HG03045 (cell line): Measurements from ENCODE around the gene ACADS.
"Not testable (repeated sequence)": the region's sequence is repeated elsewhere in the genome, so short reads cannot be mapped to it uniquely, and the experiment has no call there.

Experiments used
- ATAC-seq: cut with Tn5 transposase; IDR thresholded peaks from one replicate; pipeline ENCODE4 v1.9.1; 2021; ENCODE audit warnings: mild to moderate bottlenecking, moderate library complexity; ENCODE audit not compliant: unreplicated experiment

Gene ACADS

GRCh38 chr12:120725151-120725658 lies 421 bp upstream of the ACADS start:
- no peak for ATAC-seq

DNA sequence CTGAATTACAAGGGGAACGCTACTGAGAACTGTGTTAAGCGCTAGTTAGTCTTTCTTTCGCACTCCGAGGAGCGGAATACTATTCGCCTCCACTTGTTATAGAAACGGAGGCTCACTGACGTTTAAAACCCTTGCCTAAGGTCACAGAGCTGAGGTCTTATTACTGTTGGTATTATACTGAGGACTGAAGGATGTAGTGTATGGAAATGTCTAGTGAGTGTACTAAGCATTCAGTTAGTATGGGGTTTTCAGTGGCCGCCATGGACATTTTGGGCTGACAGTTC lies 826 bp downstream of the ACADS start:
- ATAC-seq, result no peak

DNA sequence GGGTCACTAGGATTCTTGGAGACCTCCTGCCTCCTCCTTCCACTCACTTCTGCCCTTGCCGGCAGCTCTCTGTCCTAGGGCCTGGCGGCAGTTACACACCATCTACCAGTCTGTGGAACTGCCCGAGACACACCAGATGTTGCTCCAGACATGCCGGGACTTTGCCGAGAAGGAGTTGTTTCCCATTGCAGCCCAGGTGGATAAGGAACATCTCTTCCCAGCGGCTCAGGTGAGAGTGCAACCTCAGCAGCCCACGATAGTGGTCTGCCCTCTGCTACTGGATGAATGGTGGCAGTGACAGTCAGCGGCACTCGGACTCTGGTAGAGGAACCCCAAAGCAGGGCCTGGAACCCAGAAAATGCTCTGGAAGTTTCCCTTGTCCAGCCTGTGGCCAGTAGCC lies 1.3 kb downstream of the ACADS start:
- no peak for ATAC-seq

DNA sequence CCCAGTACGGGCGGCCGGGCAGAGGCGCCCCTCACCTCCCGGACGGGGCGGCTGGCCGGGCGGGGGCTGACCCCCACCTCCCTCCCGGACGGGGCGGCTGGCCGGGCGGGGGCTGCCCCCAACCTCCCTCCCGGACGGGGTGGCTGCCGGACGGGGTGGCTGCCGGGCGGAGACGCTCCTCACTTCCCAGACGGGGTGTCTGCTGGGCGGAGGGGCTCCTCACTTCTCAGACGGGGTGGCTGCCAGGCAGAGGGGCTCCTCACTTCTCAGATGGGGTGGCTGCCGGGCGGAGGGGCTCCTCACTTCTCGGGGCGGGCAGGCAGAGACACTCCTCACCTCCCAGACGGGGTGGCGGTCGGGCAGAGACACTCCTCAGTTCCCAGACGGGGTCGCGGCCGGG lies 6.6 kb downstream of the ACADS start:
- ATAC-seq, result not testable (repeated sequence)

DNA sequence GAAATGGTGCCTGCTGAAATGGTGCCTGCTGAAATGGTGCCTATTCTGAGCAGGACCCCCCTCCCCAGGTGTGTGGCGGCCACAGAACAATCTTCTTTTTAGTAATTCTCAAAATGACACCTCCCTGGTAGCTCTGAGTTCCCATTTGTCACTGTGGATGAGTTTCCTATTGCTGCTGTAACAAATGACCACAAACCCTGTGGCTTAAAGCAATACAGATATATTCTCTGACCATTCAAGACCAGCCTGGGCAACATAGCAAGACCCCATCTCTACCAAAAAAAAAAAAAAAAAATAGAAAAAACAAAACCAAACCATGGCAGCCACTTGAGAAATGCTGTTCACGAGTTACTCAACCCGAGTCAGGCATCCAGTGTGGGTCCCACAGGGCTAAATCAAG lies 7.9 kb downstream of the ACADS start:
- no peak for ATAC-seq

DNA sequence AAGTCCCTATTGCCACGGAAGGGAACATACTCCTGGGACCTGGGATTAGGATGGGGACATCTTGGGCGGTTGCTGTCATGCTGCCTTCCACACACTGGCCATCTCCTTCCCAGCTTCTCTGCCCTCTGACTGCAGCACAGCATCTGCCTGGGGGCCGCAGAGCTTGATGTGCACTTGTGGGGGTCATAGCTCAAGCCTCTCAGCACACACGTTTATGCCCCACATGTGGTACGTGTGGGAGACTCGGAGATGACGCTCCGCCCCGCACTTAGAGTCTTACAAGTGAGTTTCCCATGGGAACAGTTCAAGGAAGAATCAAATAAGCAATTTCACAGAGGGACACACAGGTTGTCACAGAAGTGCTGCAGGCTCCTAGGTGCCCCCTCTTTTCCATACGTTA lies 8.6 kb downstream of the ACADS start:
- no peak for ATAC-seq

DNA sequence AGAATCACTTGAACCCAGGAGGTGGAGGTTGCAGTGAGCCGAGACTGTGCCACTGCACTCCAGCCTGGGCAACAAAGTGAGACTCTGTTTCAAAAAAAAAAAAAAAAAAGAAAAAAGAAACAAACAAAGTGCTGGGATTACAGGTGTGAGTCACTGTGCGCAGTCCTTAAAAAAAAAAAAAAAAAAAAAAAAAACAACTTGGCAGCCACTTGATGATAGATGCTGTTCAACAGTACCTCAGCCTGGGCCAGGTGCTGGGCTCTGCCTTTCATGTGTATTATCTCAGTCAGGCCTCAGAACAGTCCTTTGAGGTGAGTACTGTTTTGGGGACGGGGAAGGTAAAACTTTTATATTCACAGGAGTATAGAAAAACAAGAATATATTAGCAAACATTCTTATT lies 9.6 kb downstream of the ACADS start:
- no peak for ATAC-seq

DNA sequence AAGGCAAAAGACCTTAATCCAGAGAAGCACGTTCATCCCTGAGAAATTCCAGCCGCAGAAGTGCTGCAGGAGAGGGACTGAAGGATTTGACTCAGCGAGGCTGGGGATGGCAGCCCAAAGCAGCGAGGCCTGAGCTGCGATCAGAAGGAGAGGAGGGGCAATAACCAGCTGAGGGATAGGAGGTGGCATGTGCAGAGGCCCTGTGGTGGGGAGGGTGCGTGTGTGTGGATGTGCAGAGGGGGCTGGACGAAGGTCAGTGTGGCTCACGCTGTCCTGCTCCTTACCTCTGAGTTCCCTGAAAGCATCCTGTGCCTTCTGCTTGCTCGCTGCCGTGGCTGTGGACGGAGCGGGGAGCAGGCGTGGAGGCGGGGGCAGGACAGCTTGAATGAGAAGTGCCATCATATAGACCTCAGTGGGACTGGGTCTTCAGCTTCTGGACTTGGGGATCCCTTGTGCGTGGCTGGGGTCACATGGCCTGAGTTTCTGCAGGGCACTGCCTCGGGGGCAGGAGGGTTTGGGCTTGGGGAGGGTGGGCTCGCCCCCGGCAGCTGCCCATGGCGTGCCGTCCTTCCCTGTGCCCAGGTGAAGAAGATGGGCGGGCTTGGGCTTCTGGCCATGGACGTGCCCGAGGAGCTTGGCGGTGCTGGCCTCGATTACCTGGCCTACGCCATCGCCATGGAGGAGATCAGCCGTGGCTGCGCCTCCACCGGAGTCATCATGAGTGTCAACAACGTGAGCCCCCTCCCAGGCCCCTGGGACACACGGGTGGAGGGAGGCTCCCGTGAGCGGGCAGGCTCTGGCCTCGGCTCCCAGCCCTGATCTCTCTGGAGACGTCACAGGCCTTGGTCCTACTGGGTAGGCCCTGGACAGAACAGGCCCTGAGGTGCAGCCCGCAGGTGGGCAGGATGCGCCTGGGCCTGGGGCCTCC lies 11.0 kb downstream of the ACADS start:
- no peak for ATAC-seq

- ATAC-seq, result no peak
These were observed 12.1 kb downstream of the ACADS start for GRCh38 chr12:120737557-120738251.

- ATAC-seq, result no peak
These were observed 12.8 kb downstream of the ACADS start for GRCh38 chr12:120738252-120739030.

- no peak for ATAC-seq
These were observed 13.6 kb downstream of the ACADS start for GRCh38 chr12:120739031-120739762.

- ATAC-seq, result no peak
These were observed 14.4 kb downstream of the ACADS start for GRCh38 chr12:120739821-120740613.

- no peak for ATAC-seq
These were observed 15.2 kb downstream of the ACADS start for GRCh38 chr12:120740871-120741270.

GRCh38 chr12:120741476-120742421 lies 16.1 kb downstream of the ACADS start:
- ATAC-seq, result no peak

DNA sequence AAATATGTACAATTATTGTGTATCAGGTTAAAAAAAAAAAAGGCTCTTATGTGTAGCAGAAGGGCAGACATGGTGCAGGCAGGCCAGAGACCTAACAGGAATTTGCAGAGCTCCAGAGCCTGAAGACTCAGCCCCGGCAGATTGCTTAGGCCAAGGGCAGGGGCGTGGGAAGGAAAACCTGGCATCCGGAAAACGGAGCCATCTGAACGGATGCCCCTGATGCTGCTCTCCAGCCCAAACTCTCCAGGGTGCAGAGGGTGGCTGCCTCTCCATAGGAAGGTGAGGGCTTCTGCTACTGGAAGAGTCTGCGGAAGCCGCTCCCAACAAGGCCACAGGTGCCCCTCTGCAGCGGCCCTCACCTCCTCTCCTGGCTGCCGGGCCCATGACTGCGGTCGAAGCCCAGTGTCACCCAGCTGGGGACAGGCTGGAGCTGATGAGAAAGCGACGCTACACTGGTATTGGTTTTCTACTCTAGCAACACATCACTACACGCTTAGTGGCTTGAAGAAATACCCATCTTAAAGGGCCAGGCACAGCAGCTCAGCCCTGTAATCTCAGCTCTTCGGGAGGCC lies 19.4 kb downstream of the ACADS start:
- no peak for ATAC-seq

- no peak for ATAC-seq
These were observed 22.6 kb downstream of the ACADS start for GRCh38 chr12:120748242-120748641.

GRCh38 chr12:120749256-120749655 lies 23.6 kb downstream of the ACADS start:
- no peak for ATAC-seq

GRCh38 chr12:120750806-120751205 lies 25.2 kb downstream of the ACADS start:
- ATAC-seq, result no peak

- ATAC-seq, result no peak
These were observed 25.8 kb downstream of the ACADS start for GRCh38 chr12:120751389-120751788.
